Activated CD8-positive, alpha-beta T cell treated with anti-CD3 and anti-CD28 coated beads for 36 hours (primary cell): ENCODE data around the gene TBC1D1. TPM values are rescaled to one million over a fixed set of nuclear protein-coding genes. Genes with fewer than 3 reads are reported as not detected.

ENCODE experiments used
- ATAC-seq: fragments of 200-7000 bp; cut with Tn5 transposase; one replicate; pipeline ENCODE4 v1.10.0; 2021; ENCODE audit warnings: mild to moderate bottlenecking, moderate library complexity
- CTCF ChIA-PET: fragments of 350-600 bp; sonication (Branson Sonifier 250); formaldehyde crosslinking; loops from one replicate; lab custom pipeline; 2021; ENCODE audit warnings: antibody characterized with exemption; lab: Charles Lee
- POLR2A ChIA-PET: fragments of 350-600 bp; sonication (Branson Sonifier 250); formaldehyde crosslinking; loops from one replicate; lab custom pipeline; 2021; ENCODE audit warnings: antibody characterized with exemption; lab: Charles Lee
- DNase-seq: peaks from one replicate; pipeline ENCODE4 v3.0.0-alpha.2; 2020
- H3K27ac Mint-ChIP-seq: one replicate; pipeline ENCODE4 v1.8.0; 2021; ENCODE audit warnings: mild to moderate bottlenecking, mixed read lengths
- H3K27me3 Mint-ChIP-seq: one replicate; pipeline ENCODE4 v1.8.0; 2021; ENCODE audit warnings: mixed read lengths
- H3K36me3 Mint-ChIP-seq: one replicate; pipeline ENCODE4 v1.8.0; 2021; ENCODE audit warnings: low read depth, mixed read lengths
- H3K4me1 Mint-ChIP-seq: one replicate; pipeline ENCODE4 v1.8.0; 2021; ENCODE audit warnings: low read depth, mixed read lengths
- H3K4me3 Mint-ChIP-seq: one replicate; pipeline ENCODE4 v1.8.0; 2021; ENCODE audit warnings: mild to moderate bottlenecking, moderate library complexity, mixed read lengths
- H3K9me3 Mint-ChIP-seq: one replicate; pipeline ENCODE4 v1.8.0; 2021; ENCODE audit warnings: mixed read lengths
- intact Hi-C: fragments of 100-400 bp; cut with micrococcal nuclease; formaldehyde crosslinking; loops from one replicate; pipeline ENCODE4 v1.10.0; 2022
- total RNA-seq, 2 experiments: library from RNA; stranded (reverse); gene quantifications; one replicate each; pipeline ENCODE4 v1.2.3, GENCODE V29; 2021
- TF ChIP-seq, protein P1 (sequence below): fragments of 200-600 bp; IDR thresholded peaks from one replicate; pipeline ENCODE4 v1.8.0; 2022; ENCODE audit warnings: antibody characterized with exemption, mild to moderate bottlenecking

TBC1D1 gene
- total RNA-seq, 2 experiments from 2014 or later = 79.4 to 91.4 TPM

DNA sequence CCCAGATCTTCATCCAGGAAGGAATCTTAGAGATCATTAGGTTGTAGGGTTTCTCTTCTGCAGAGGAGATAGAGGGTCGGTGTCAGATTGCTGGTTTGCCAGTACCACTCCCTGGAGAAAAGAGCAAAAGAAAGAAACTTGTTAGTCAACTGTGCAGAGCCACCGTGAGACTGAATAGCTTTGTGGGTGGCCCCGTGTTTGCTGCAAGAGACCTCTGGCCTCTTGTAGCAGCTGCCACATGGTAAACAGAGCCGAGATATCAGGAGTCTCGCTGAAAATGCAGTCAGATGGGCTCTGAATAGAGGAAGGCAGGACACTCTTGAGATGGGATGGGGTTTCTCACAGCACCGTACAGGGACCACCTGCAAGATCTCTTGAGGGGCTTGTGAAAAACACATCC is 219.0 kb downstream of the TBC1D1 start:
- H3K27ac Mint-ChIP-seq = no peak overlapping the region
- intact Hi-C loops = no loop called here
- H3K4me3 Mint-ChIP-seq = no peak overlapping the region
- CTCF ChIA-PET = no interaction called here
- ATAC-seq = no peak
- DNase-seq = no peak
- no peaks in the 10 kb centered on the region for H3K27me3 Mint-ChIP-seq
- peaks cover 14% of the 10 kb centered on the region for H3K36me3 Mint-ChIP-seq
- POLR2A ChIA-PET = no interaction called here
- H3K9me3 Mint-ChIP-seq = no peaks in the 10 kb centered on the region
- H3K4me1 Mint-ChIP-seq = peaks cover 3% of the 10 kb centered on the region
- TF ChIP-seq, protein P1, sequence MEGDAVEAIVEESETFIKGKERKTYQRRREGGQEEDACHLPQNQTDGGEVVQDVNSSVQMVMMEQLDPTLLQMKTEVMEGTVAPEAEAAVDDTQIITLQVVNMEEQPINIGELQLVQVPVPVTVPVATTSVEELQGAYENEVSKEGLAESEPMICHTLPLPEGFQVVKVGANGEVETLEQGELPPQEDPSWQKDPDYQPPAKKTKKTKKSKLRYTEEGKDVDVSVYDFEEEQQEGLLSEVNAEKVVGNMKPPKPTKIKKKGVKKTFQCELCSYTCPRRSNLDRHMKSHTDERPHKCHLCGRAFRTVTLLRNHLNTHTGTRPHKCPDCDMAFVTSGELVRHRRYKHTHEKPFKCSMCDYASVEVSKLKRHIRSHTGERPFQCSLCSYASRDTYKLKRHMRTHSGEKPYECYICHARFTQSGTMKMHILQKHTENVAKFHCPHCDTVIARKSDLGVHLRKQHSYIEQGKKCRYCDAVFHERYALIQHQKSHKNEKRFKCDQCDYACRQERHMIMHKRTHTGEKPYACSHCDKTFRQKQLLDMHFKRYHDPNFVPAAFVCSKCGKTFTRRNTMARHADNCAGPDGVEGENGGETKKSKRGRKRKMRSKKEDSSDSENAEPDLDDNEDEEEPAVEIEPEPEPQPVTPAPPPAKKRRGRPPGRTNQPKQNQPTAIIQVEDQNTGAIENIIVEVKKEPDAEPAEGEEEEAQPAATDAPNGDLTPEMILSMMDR = no peak

DNA sequence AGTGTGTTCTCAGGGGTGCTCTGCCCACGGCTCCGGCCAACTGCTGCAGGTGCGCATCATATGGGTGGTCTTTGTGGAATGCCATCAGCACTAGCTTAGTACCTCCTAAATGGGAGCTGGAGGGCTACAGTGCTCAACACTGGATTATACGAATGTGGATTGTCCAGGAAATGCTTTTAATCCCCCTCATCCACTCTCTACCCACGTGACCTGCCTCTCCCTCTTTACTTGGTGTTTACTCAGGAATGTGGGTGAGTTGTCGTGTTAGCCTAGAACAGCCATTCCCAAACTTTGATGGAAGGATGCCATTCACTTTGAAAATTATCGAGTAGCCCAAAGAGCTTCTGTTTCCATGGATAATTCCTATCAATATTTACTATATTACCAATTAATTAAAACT is 220.1 kb downstream of the TBC1D1 start:
- POLR2A ChIA-PET = no interaction called here
- Mint-ChIP-seq H3K36me3 (peaks cover 7% of the 10 kb centered on the region), H3K4me1 (no peaks in the 10 kb centered on the region), H3K27me3 (no peaks in the 10 kb centered on the region), H3K27ac (no peak overlapping the region), H3K4me3 (no peak overlapping the region), H3K9me3 (no peaks in the 10 kb centered on the region)
- TF ChIP-seq, protein P1 = no peak
- intact Hi-C loops = no loop called here
- CTCF ChIA-PET = interaction anchor here (1.2 to 1.6 kb wide), 2 partner anchors 9 to 17 kb away, joined by 3 to 8 read pairs; no protein-coding TSS in a partner anchor
- DNase-seq = no peak
- ATAC-seq = no peak

DNA sequence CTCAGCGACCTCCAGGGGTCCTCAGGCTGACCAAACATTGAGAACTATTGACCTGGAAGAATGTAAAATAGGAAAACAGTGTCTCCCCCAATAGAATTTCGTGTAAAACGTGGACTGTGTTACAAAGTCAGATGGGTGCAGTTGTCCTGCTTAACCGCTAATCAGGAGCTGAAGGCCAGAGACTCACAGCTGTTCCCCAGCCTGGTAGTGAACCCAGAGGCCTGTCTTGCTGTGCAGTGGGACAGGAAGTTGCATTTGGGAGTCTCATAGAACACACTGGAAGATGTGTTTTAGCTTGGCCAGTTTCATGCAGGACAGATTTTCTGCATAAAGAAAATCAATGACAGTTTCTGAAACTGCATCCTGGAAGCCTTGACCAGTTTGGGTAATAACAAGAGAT is 220.8 kb downstream of the TBC1D1 start:
- POLR2A ChIA-PET = no interaction called here
- intact Hi-C loops = no loop called here
- CTCF ChIA-PET = interaction anchor here (1.1 to 1.6 kb wide), 3 partner anchors 10 to 16 kb away, joined by 3 to 8 read pairs (median 4); no protein-coding TSS in a partner anchor

DNA sequence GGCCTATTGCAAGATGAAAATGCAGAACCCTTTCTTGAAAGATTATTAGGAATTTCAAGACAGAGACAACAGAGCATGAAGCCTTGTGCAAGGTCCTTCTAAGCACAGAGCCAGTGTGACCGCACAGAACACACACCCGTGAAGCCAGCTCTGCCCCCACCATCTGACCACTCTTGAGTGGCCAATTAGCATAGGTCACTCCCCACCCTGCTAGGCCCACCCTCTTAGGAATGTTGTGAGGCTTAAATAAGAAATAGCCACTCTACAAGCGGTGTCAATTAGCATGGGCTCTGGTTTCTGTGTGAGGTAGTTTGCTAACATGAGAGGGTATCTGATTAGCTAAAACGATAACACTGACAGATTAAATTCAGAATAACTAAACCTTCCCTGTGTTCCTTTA is 222.2 kb downstream of the TBC1D1 start:
- CTCF ChIA-PET = no interaction called here
- ATAC-seq (no peak), DNase-seq (no peak)
- Mint-ChIP-seq H3K4me3 (no peak overlapping the region), H3K36me3 (peaks cover 12% of the 10 kb centered on the region), H3K27me3 (no peaks in the 10 kb centered on the region), H3K9me3 (no peaks in the 10 kb centered on the region), H3K27ac (no peak overlapping the region), H3K4me1 (no peaks in the 10 kb centered on the region)
- intact Hi-C loops = no loop called here
- TF ChIP-seq, protein P1 = no peak
- POLR2A ChIA-PET = no interaction called here

More for the DNA sequence above, 220.8 kb downstream of the TBC1D1 start:
- H3K4me1 Mint-ChIP-seq = no peaks in the 10 kb centered on the region
- H3K9me3 Mint-ChIP-seq = no peaks in the 10 kb centered on the region
- H3K4me3 Mint-ChIP-seq = no peak overlapping the region
- peaks cover 12% of the 10 kb centered on the region for H3K36me3 Mint-ChIP-seq
- H3K27me3 Mint-ChIP-seq = no peaks in the 10 kb centered on the region
- TF ChIP-seq, protein P1 = no peak
- ATAC-seq (no peak), DNase-seq (no peak)
- H3K27ac Mint-ChIP-seq = no peak overlapping the region

DNA sequence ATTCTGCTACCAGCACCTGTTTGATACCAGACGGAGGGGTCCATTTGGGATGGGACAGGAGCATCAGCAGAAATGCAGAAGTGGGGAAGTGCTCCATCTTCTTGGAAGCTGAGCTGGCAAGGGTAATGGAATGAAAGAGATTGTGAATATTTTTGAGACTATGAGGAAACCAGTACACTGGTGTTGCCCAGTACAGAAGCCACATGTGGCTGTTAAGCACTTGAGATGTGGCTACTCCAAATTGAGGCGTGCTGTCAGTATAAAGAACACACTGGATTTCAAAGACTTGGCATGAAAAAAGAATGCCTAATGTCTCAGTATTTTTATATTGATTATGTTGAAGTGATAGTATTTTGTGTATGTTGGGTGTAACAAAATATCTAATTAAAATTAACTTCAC is 222.7 kb downstream of the TBC1D1 start:
- POLR2A ChIA-PET = interaction anchor here (0.8 kb wide), 1 partner anchor 25 kb away, joined by 3 read pairs; no protein-coding TSS in a partner anchor
- no peak overlapping the region for H3K4me3 Mint-ChIP-seq
- no peak overlapping the region for H3K27ac Mint-ChIP-seq
- DNase-seq (no peak), ATAC-seq (no peak)
- H3K4me1 Mint-ChIP-seq = no peaks in the 10 kb centered on the region
- CTCF ChIA-PET = interaction anchor here (1.3 kb wide), 1 partner anchor 22 kb away, joined by 4 read pairs; no protein-coding TSS in a partner anchor
- no peaks in the 10 kb centered on the region for H3K27me3 Mint-ChIP-seq
- H3K9me3 Mint-ChIP-seq = no peaks in the 10 kb centered on the region
- intact Hi-C loops = no loop called here
- TF ChIP-seq, protein P1 = no peak
- H3K36me3 Mint-ChIP-seq = peaks cover 12% of the 10 kb centered on the region
